HTR-8/SVneo (cell line): ENCODE measurements around the gene MYH9.

Source experiments
- DNase-seq: peaks from one replicate; pipeline ENCODE4 v3.0.0; 2011; ENCODE audit warnings: low spot score, mixed read lengths; ENCODE audit not compliant: insufficient read length
- FAIRE-seq: peaks from 2 replicates; lab custom pipeline; 2011; peaks lifted over from hg19 to GRCh38; lab: Jason Lieb, UNC

The MYH9 gene

GRCh38 chr22:36387709-36387958, 133 bp downstream of the MYH9 start:
- DNase-seq: no peak
- FAIRE-seq: no peak

- DNase-seq (no peak), FAIRE-seq (no peak)
Observed at GRCh38 chr22:36386900-36387708, 663 bp downstream of the MYH9 start.

GRCh38 chr22:36386351-36386899, 1.3 kb downstream of the MYH9 start:
- DNase-seq (no peak), FAIRE-seq (no peak)

GRCh38 chr22:36385491-36386350, 2.0 kb downstream of the MYH9 start:
- FAIRE-seq: no peak
- DNase-seq: no peak

GRCh38 chr22:36384766-36385481, 2.8 kb downstream of the MYH9 start:
- FAIRE-seq: no peak
- DNase-seq: no peak

- DNase-seq (no peak), FAIRE-seq (peak; percentile 23)
Observed at GRCh38 chr22:36383110-36383581, 4.6 kb downstream of the MYH9 start.

- DNase-seq (no peak), FAIRE-seq (no peak)
Observed at GRCh38 chr22:36381513-36382128, 6.1 kb downstream of the MYH9 start.

- FAIRE-seq (no peak), DNase-seq (no peak)
Observed at GRCh38 chr22:36379593-36380361, 8.0 kb downstream of the MYH9 start.

GRCh38 chr22:36378869-36379217, 8.9 kb downstream of the MYH9 start:
- DNase-seq (no peak), FAIRE-seq (no peak)

GRCh38 chr22:36378080-36378868, 9.5 kb downstream of the MYH9 start:
- DNase-seq: no peak
- no peak for FAIRE-seq

GRCh38 chr22:36377022-36377631, 10.6 kb downstream of the MYH9 start:
- FAIRE-seq (no peak), DNase-seq (no peak)

GRCh38 chr22:36376265-36376664, 11.5 kb downstream of the MYH9 start:
- DNase-seq: no peak
- FAIRE-seq: no peak

- FAIRE-seq (no peak), DNase-seq (no peak)
Observed at GRCh38 chr22:36375071-36375980, 12.4 kb downstream of the MYH9 start.

- FAIRE-seq: no peak
- no peak for DNase-seq
Observed at GRCh38 chr22:36374603-36375024, 13.2 kb downstream of the MYH9 start.

- no peak for FAIRE-seq
- no peak for DNase-seq
Observed at GRCh38 chr22:36373258-36373579, 14.5 kb downstream of the MYH9 start.

- FAIRE-seq (no peak), DNase-seq (no peak)
Observed at GRCh38 chr22:36371920-36372319, 15.8 kb downstream of the MYH9 start.
